ENCODE measurements around the gene ARHGAP21.
A peak's percentile ranks its signal among the peaks of the same experiment; 100 is the strongest.

Gene ARHGAP21

DNA sequence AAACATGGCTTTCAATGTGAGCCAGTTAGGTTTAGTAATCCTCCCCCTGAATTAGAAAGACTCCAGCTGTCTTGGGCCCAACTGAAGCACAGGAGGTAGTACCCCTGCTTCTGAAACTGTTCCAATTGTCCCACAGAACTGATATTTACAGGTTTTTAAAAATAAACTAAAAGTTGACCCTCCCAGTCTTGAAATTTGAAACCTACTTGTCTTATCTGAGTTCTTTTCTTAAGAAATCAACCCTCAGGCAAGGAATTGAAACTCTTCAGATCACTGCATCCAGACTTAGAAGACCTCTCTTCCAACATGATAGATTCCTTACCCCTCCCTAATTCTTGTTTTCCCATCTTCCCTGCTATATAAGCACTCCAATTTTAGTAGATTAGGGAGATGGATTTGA is 13.3 kb upstream of the ARHGAP21 start:
- Histone ChIP-seq H3K36me3 (replicated peaks; ENCODE audit: insufficient read depth, low read length) (no peaks in the 10 kb centered on the region), H3K9ac (ENCODE audit: low read length) (no peak overlapping the region), H3K4me3 (ENCODE audit: low read length) (no peak overlapping the region), H3K9me3 (replicated peaks; ENCODE audit: insufficient read depth, low read length) (no peaks in the 10 kb centered on the region), H3K9me2 (replicated peaks; ENCODE audit: insufficient read depth, low read length) (no peaks in the 10 kb centered on the region), H4K20me1 (ENCODE audit: insufficient read depth, low read length) (no peaks in the 10 kb centered on the region), H3K79me2 (ENCODE audit: low read length) (no peaks in the 10 kb centered on the region), H3K4me2 (ENCODE audit: low read depth, low read length) (0 out of 2 replicates have a peak overlapping the region, but pooled peaks have one; percentile 1), H2AFZ (ENCODE audit: low read length) (no peak overlapping the region), H3K27me3 (replicated peaks; ENCODE audit: insufficient read depth, low read length) (no peaks in the 10 kb centered on the region), H3F3A (ENCODE audit: insufficient read depth, low read length) (no peaks in the 10 kb centered on the region), H3K4me1 (ENCODE audit: low read length) (peaks cover 6% of the 10 kb centered on the region), H3K27ac (ENCODE audit: low read length) (no peak overlapping the region)
- DNase-seq = no peak
- TF ChIP-seq, protein P1, sequence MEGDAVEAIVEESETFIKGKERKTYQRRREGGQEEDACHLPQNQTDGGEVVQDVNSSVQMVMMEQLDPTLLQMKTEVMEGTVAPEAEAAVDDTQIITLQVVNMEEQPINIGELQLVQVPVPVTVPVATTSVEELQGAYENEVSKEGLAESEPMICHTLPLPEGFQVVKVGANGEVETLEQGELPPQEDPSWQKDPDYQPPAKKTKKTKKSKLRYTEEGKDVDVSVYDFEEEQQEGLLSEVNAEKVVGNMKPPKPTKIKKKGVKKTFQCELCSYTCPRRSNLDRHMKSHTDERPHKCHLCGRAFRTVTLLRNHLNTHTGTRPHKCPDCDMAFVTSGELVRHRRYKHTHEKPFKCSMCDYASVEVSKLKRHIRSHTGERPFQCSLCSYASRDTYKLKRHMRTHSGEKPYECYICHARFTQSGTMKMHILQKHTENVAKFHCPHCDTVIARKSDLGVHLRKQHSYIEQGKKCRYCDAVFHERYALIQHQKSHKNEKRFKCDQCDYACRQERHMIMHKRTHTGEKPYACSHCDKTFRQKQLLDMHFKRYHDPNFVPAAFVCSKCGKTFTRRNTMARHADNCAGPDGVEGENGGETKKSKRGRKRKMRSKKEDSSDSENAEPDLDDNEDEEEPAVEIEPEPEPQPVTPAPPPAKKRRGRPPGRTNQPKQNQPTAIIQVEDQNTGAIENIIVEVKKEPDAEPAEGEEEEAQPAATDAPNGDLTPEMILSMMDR (IDR thresholded peaks at IDR 0.05; ENCODE audit: low read length) = no peak
- TF ChIP-seq EZH2 (optimal IDR thresholded peaks at IDR 0.05; ENCODE audit: low read depth, low read length) (no peak), EZH2phosphoT487 (IDR thresholded peaks at IDR 0.05; ENCODE audit: low read length) (no peak)

DNA sequence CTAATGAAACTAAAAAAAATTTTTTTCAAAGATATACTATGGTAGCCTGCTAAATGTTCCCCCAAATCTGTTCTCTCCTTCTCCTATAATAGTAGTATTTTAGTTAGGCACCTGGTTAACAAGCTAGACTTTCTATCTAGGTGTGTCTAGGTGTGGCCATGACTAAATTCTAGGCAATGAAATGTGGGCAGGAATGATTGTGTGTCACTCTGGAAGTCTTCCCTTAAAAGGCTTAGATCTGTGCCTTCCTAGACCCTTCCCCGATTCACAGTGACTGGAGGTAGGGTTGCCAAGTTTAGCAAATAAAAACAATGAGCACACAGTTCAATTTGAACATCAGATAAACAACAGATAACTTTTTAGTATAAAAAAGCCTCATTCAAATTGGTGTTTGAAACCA is 8.3 kb upstream of the ARHGAP21 start:
- H3K36me3 ChIP-seq (replicated peaks; ENCODE audit: insufficient read depth, low read length) = no peaks in the 10 kb centered on the region
- H3K27ac ChIP-seq (ENCODE audit: low read length) = no peak overlapping the region
- H4K20me1 ChIP-seq (ENCODE audit: insufficient read depth, low read length) = no peaks in the 10 kb centered on the region
- no peaks in the 10 kb centered on the region for H3K27me3 ChIP-seq (replicated peaks; ENCODE audit: insufficient read depth, low read length)
- no peaks in the 10 kb centered on the region for H3K79me2 ChIP-seq (ENCODE audit: low read length)
- no peak overlapping the region for H2AFZ ChIP-seq (ENCODE audit: low read length)
- no peak overlapping the region for H3K4me2 ChIP-seq (ENCODE audit: low read depth, low read length)
- no peaks in the 10 kb centered on the region for H3F3A ChIP-seq (ENCODE audit: insufficient read depth, low read length)
- no peaks in the 10 kb centered on the region for H3K9me2 ChIP-seq (replicated peaks; ENCODE audit: insufficient read depth, low read length)
- H3K4me1 ChIP-seq (ENCODE audit: low read length) = peaks cover 2% of the 10 kb centered on the region
- H3K9ac ChIP-seq (ENCODE audit: low read length) = no peak overlapping the region
- TF ChIP-seq EZH2phosphoT487 (IDR thresholded peaks at IDR 0.05; ENCODE audit: low read length) (no peak), EZH2 (optimal IDR thresholded peaks at IDR 0.05; ENCODE audit: low read depth, low read length) (no peak)
- TF ChIP-seq, protein P1 (IDR thresholded peaks at IDR 0.05; ENCODE audit: low read length) = no peak
- no peak overlapping the region for H3K4me3 ChIP-seq (ENCODE audit: low read length)
- no peak for DNase-seq
- no peaks in the 10 kb centered on the region for H3K9me3 ChIP-seq (replicated peaks; ENCODE audit: insufficient read depth, low read length)

DNA sequence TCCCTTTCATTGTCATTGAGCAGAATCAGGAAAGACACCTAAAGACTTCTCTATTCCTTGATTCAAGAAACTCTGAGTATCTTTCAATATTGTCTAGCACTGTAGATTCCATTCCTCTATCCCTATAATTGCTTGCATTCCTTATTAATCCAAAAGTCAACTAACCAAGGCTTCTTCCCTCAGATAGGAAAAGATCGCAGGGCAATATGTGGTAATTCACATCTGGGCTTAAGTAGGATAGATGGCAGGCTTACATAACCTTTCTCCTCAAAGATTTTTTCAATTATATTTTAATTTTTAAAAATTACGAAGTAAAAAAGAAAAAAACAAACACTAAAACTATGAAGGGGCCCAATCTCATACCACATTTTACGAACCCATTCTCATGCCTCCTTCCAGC is 7.1 kb upstream of the ARHGAP21 start:
- Histone ChIP-seq H3K27ac (ENCODE audit: low read length) (no peak overlapping the region), H3K9ac (ENCODE audit: low read length) (no peak overlapping the region), H3K36me3 (replicated peaks; ENCODE audit: insufficient read depth, low read length) (no peaks in the 10 kb centered on the region), H3K27me3 (replicated peaks; ENCODE audit: insufficient read depth, low read length) (no peaks in the 10 kb centered on the region), H3K79me2 (ENCODE audit: low read length) (no peaks in the 10 kb centered on the region), H3F3A (ENCODE audit: insufficient read depth, low read length) (no peaks in the 10 kb centered on the region), H3K9me3 (replicated peaks; ENCODE audit: insufficient read depth, low read length) (no peaks in the 10 kb centered on the region), H4K20me1 (ENCODE audit: insufficient read depth, low read length) (no peaks in the 10 kb centered on the region), H3K4me3 (ENCODE audit: low read length) (no peak overlapping the region), H3K4me2 (ENCODE audit: low read depth, low read length) (no peak overlapping the region), H3K4me1 (ENCODE audit: low read length) (no peaks in the 10 kb centered on the region), H3K9me2 (replicated peaks; ENCODE audit: insufficient read depth, low read length) (no peaks in the 10 kb centered on the region), H2AFZ (ENCODE audit: low read length) (no peak overlapping the region)
- no peak for DNase-seq
- TF ChIP-seq, protein P1 (IDR thresholded peaks at IDR 0.05; ENCODE audit: low read length) = no peak
- TF ChIP-seq EZH2 (optimal IDR thresholded peaks at IDR 0.05; ENCODE audit: low read depth, low read length) = no peak

All from MM.1S (cell line).